HG03139 (cell line): Measurements from ENCODE around the gene DGCR8.

Experiments used
- ATAC-seq: cut with Tn5 transposase; IDR thresholded peaks from one replicate; pipeline ENCODE4 v1.9.1; 2021; ENCODE audit not compliant: unreplicated experiment

The DGCR8 gene

DNA sequence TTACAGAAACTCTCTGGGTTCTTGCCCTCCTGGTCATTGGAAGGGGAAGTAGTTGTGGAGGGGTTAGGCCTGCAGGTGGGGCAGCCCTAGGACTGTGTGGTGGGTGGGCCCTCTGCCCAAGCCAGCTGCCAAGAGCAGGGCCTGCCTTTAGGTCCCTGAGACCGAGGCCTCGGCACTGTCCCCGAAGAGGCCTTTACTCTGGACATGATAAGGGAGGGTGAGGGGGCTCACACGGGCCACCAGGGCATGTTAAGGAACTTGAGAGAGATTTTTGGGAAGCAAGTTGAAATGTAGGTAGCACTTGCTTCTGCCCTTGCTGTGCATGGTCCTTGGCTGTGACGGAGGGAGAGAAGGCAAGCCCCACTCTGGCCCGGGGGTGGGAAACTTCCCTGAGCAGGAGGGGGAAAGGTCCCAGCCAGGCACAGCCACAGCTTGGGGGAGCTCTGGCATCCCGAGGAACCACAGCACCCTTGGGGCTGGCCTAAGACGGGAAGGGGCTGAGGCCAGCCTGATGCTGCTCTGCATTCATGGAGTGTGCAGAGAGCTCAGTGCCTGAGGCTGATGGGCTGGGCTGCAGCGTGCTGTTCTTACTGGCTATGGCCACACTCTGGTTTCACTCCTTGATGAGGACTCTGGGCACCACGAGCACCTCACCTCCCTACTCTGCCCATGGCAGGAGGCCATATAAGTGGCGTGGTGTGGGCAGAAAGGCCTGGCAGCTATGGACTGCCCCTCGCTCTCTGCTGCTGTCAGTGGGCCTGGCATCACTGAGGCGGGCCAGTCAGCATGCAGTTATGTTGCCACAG lies 28.1 kb downstream of the DGCR8 start:
- no peak for ATAC-seq

DNA sequence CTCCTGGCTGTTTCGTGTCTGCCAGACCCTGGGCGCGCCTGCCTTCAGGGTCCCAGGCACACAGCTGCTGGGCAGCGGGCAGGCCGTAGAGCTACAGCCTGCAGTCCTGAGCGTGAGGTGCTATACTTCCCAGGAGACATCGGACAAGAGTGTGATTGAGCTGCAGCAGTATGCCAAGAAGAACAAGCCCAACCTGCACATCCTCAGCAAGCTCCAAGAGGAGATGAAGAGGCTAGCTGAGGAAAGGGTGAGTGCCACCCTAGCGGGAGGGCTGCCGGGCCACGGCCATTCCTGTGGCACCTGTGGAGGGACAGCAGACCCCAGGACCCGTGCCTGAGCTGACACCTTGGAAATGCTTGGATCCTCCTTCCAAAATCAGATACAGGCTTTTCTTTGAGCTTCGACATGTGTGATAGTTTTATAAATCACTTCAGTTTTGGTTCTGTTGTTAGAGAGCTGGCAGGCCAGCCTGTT lies 28.8 kb downstream of the DGCR8 start:
- no peak for ATAC-seq

GRCh38 chr22:20109411-20110358 lies 29.6 kb downstream of the DGCR8 start:
- no peak for ATAC-seq

DNA sequence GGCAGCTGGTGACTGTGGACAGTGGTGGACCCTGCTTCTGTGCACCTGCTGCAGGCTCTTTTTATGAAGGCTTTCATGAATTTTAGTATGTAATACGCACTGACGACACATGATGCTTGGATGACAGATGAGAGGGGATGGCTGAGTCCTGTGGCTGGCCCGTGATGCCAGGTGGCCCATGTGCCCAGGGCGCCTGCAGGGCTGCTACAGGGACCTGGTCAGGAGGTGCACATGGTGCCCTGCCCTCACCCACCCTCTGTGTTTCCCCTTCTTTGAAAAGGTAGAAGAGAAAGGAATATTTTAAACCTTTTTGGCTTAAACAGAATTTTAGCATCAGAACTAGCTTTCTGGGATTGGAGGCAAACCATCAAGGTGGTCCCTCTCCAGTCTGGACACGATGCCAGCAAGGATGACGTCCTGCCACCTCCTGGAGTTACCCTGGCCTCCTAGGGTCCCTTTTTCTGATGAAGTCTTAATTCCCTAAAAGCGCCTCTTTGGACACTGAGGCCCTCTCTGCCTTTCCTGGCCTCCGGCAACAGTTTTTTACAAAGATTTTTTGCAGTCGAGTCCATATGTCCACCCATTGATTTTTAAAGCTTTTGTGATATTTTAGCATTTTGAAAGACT lies 30.4 kb downstream of the DGCR8 start:
- ATAC-seq: no peak

GRCh38 chr22:20111045-20111688 lies 31.1 kb downstream of the DGCR8 start:
- no peak for ATAC-seq

DNA sequence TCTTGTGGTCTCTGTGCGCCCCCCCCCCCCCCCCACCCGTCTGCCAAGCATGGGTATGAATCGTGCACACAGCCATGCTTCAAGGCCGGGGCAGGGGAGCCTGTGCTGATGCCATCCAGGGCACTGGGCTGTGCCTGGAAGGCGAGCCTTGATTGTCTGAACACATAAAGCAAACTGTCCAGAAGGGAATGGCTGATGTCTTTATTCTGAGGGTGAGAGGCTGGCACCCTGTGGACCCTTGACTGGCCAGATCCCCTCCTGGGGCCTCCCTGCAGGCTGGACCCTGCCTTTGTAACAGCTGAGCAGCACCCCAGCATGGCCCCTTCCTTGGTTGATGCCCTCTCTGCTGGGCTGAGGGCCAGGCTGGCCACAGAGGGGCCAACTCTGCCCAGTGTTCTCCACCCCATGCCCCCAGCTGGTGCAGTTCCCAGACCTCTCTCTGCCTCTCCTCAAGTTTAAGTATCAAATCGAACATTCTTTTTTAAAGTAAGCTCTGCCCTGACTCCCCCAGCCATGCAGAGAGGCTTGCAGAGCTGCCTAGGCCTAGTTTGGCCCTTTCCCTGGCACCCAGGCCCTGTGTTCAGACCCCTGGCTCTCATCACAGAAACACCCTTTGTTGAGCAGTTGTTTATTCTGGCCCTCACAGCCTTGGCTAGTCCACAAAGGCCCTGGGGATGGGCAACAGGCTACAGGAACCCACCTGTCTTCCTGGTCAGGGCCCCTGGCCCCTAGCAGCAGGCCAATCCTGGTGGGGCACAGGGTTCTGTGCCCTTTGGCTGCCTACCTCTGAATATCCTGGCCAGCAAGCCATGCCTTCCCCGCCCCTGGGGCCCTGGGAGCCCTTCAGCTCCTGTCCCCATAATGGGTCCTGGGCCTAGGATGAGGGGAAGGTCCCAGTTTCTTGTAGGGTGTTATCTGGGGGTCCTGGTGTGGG lies 31.9 kb downstream of the DGCR8 start:
- ATAC-seq: no peak

DNA sequence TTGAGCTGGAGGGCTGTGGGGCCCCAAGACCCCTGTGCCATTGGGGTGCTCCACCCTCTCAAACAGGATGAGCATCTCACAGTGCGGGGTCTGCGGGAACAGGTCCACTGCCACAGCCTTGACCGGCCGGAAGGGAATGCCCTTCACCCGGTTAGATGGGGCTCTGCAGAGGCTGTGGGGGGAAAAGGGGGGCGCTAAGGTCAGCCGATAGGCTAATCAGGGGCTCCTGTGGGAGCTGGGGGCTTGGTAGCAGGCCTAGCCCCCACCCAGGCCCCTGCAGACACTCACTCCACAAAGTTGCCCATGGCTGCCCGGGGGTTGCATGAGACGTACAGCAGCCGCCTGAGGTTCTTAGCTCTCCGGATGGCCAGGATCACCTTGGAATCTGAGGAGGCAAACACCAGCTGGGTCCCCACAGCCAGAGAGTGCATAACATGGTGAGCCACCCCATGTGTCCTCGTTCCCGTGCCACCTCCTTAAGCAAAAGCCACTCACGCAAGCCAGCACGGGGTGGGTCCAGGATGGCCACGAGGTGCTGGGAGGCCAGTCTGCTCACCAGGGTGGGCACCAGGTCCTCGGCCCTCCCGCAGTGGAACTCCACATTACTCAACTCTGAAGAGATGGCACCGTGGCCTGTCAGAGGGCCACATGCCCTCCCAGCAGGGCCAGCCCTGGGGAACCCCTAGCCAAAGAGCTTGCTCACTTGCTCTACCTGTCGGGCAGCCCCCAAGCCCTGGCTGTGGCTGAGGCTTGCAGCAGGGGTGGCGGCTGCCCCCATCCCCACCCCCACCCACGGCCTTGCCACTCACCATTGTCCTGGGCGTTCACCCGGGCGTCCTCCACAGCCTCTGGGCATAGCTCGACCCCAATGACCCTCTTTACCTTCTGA lies 32.8 kb downstream of the DGCR8 start:
- ATAC-seq: no peak

- ATAC-seq: no peak
Observed at GRCh38 chr22:20113551-20114310, 33.7 kb downstream of the DGCR8 start.

- no peak for ATAC-seq
Observed at GRCh38 chr22:20114506-20115475, 34.8 kb downstream of the DGCR8 start.

- ATAC-seq: no peak
Observed at GRCh38 chr22:20115691-20116375, 35.8 kb downstream of the DGCR8 start, which contains the start of gene RANBP1. RANBP1 (plus strand) TSS chr22:20116104; CDS start chr22:20116185, 81 bp downstream.

DNA sequence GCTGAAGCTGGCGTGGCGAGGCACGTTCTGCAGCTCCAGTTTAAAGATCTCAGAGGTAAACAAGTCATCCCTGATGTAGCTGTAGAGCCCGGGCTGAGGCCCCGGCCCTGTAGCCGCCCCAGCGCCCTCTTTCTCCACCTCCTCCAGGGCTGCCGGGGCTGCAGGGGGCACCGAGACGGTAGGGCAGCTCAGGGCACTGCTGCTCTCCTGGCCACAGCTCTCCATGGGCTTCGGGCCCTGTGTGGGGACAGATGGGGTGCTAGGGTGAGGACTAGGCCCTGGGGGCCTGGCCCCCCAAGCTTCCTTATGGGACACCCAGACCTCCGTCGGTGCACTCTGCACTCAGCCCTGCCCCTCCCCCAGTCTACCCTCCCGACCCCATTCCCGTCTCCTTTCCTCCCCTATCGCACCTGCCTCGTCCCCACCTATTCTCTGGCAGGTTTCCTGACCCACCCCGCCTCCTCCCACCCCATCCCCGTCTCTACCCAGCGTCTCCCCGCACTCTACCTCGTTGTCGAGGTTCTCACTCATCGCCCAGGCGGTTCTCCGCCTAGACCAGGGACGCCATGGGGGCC lies 36.4 kb downstream of the DGCR8 start:
- no peak for ATAC-seq

GRCh38 chr22:20116951-20117632 lies 37.1 kb downstream of the DGCR8 start, which contains the start of gene TRMT2A:
TRMT2A (minus strand) TSS chr22:20117226; CDS start chr22:20116906, 320 bp downstream.
- peak; percentile 65 for ATAC-seq

DNA sequence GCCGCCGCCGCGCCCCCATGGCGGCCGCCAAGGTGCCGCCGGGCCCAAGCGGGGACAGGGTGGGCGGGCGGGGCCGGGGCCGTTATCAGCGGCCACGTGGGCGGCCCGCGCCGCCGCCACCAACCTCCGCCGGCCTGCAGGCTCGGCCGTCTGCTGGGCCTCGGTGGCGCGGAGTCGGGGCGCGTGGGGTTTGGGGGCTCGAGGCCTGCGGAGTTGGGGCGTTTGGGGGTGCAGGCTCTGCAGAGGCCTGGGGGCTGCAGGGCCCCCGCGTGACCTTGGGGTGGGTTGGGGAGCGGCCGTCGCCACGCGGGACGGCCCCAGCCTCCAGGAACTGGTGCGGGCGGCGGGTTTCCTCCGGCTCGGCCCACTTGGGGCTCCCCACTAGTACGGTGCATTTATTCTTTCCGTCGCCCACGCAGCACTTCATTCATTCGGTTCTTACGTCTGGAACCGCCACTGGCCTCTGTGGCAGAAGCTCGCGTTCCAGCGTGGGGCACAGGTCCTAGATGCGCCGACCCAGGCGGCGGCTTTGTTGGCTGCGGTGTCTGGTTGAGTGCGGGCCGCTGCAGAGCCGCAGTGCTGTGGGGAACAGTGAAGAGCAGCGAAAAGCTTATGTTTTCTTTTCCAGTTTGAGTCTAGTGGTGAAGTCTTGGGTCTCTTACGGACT lies 37.7 kb downstream of the DGCR8 start:
- peak; percentile 23 for ATAC-seq

DNA sequence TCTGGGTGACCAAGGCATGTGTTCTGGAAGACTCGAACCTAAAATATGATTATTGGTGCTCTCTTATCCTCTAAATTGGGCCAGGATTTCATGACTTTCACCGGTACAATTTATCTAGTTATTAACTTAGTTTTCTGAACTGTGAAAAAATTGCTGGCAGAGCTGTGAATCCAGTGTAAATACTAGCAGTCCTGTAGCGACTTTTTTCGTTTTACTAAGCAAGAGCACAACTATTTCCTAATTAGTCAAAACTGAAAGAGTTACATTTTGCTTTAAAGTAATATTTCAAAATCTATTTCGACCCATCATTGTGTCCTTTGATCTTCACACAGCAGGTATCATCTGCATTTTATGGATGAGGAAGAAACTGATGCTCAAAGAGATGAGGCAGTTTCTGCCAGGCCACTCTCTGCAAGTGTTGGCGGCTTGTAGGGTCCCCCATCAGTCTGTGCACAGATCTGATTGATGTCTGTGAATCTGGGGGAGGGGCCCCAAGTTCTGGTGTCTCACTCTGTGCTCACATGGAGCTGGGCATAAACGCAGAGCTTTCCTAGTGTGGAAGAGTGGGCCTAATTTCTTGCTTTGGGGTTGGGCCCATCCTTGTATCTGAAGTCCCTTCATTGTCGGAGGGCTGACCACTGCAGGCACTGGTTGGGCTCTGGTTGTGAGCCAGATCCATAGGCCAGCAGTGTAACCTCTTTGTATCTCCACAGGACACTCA lies 38.4 kb downstream of the DGCR8 start:
- ATAC-seq: no peak
